H1 (cell line): ENCODE data around the gene TRAPPC6A. TPM values are rescaled to one million over a fixed set of nuclear protein-coding genes. Genes with fewer than 3 reads are reported as not detected.

Experiments used
- CTCF ChIA-PET: fragments of 300-600 bp; sonication (Branson Sonifier 250); formaldehyde crosslinking; loops from one replicate; lab custom pipeline; 2021; ENCODE audit not compliant: partially characterized antibody; lab: Charles Lee
- POLR2A ChIA-PET: fragments of 300-600 bp; sonication (Branson Sonifier 250); formaldehyde crosslinking; loops from one replicate; lab custom pipeline; 2021; ENCODE audit warnings: inconsistent platforms; ENCODE audit not compliant: partially characterized antibody; lab: Charles Lee
- DNase-seq, 2 experiments: peaks; one replicate each; pipeline versions ENCODE4 v3.0.0 to v3.0.0-alpha.2; 2010 to 2022; ENCODE audit warnings: low spot score in 2 of 2, low read depth in 1 of 2, mixed read lengths in 1 of 2
- FAIRE-seq: peaks from 2 replicates; lab custom pipeline; 2011; peaks lifted over from hg19 to GRCh38; lab: Jason Lieb, UNC
- H2AFZ ChIP-seq: 2 replicates; pipeline ENCODE4 v1.8.1; 2012; ENCODE audit warnings: low read length, inconsistent platforms
- H2AK5ac ChIP-seq: 2 replicates; pipeline ENCODE4 v1.6.1; 2013; ENCODE audit warnings: low read depth, low read length
- H2BK120ac ChIP-seq: replicated peaks from 2 replicates; pipeline ENCODE3; 2013; ENCODE audit warnings: low read depth, low read length, inconsistent platforms
- H2BK12ac ChIP-seq: 2 replicates; pipeline ENCODE4 v1.6.1; 2013; ENCODE audit warnings: low read depth, low read length
- H2BK15ac ChIP-seq: 2 replicates; pipeline ENCODE4 v1.6.1; 2013; ENCODE audit warnings: low read length
- H2BK20ac ChIP-seq: 2 replicates; pipeline ENCODE4 v1.6.1; 2013; ENCODE audit warnings: low read length
- H2BK5ac ChIP-seq: 2 replicates; pipeline ENCODE4 v1.6.1; 2013; ENCODE audit warnings: low read depth, low read length
- H3K14ac ChIP-seq: 2 replicates; pipeline ENCODE4 v1.6.1; 2013; ENCODE audit warnings: inconsistent platforms; ENCODE audit not compliant: insufficient read length
- H3K18ac ChIP-seq: 2 replicates; pipeline ENCODE4 v1.6.1; 2013; ENCODE audit warnings: low read length; ENCODE audit errors: extremely low read depth
- H3K23ac ChIP-seq: 2 replicates; pipeline ENCODE4 v1.6.1; 2013; ENCODE audit warnings: inconsistent platforms; ENCODE audit not compliant: insufficient read length
- H3K23me2 ChIP-seq: 2 replicates; pipeline ENCODE4 v1.6.1; 2013; ENCODE audit warnings: low read depth, low read length
- H3K27ac ChIP-seq: 2 replicates; pipeline ENCODE4 v1.6.1; 2011; ENCODE audit warnings: low read depth, low read length, inconsistent platforms
- H3K27me3 ChIP-seq, 4 experiments: replicated peaks in 1 of 4; 1 replicate in 1 of 4; 2 replicates in 3 of 4; pipeline versions ENCODE4 v1.6.1 to v1.8.1; 2011 to 2013; ENCODE audit warnings: low read length in 3 of 4, mild to moderate bottlenecking in 3 of 4, inconsistent platforms in 2 of 4, mixed read lengths in 2 of 4, moderate library complexity in 1 of 4; ENCODE audit not compliant: control insufficient read depth in 3 of 4, insufficient read depth in 3 of 4; ENCODE audit errors: extremely low read depth in 1 of 4
- H3K36me3 ChIP-seq, 4 experiments: 2 replicates each; pipeline versions ENCODE4 v1.6.1 to v1.8.1; 2011 to 2013; ENCODE audit warnings: mild to moderate bottlenecking in 4 of 4, low read length in 3 of 4, moderate library complexity in 2 of 4, control low read depth in 1 of 4, inconsistent platforms in 1 of 4; ENCODE audit not compliant: insufficient read depth in 4 of 4, control insufficient read depth in 2 of 4
- H3K4ac ChIP-seq: replicated peaks from 2 replicates; pipeline ENCODE3; 2013; ENCODE audit warnings: low read length, low read depth, mixed read lengths, inconsistent platforms; ENCODE audit not compliant: insufficient read length
- H3K4me1 ChIP-seq, 4 experiments: replicated peaks in 1 of 4; 1 replicate in 1 of 4; 2 replicates in 3 of 4; pipeline versions ENCODE4 v1.6.1 to v1.8.1; 2011 to 2013; ENCODE audit warnings: low read length in 3 of 4, inconsistent platforms in 2 of 4, mixed read lengths in 1 of 4; ENCODE audit not compliant: insufficient read depth in 4 of 4, control insufficient read depth in 3 of 4
- H3K4me2 ChIP-seq, 2 experiments: 2 replicates each; pipeline versions ENCODE4 v1.6.1 to v1.8.1; 2011 to 2013; ENCODE audit warnings: low read depth in 2 of 2, low read length in 2 of 2, control low read depth in 1 of 2, inconsistent platforms in 1 of 2, mild to moderate bottlenecking in 1 of 2; ENCODE audit not compliant: insufficient read depth in 1 of 2
- H3K4me3 ChIP-seq, 4 experiments: fragments of 200-600, 300-600 bp in 1 of 4; sonication (generic), shearing (Covaris generic), sonication (Bioruptor Twin) in 1 of 4; 2 replicates each; pipeline versions ENCODE4 v1.5.1 to v1.8.1; 2011 to 2016; ENCODE audit warnings: low read length in 4 of 4, low read depth in 3 of 4, control low read depth in 2 of 4, inconsistent platforms in 2 of 4, mild to moderate bottlenecking in 2 of 4, mixed read lengths in 1 of 4, moderate library complexity in 1 of 4; ENCODE audit not compliant: insufficient read depth in 2 of 4; ENCODE audit errors: extremely low read depth in 1 of 4
- H3K56ac ChIP-seq: replicated peaks from 2 replicates; pipeline ENCODE3; 2013; ENCODE audit warnings: low read depth, mild to moderate bottlenecking, mixed read lengths, low read length, inconsistent platforms; ENCODE audit not compliant: insufficient read length
- H3K79me1 ChIP-seq: 2 replicates; pipeline ENCODE4 v1.6.1; 2013; ENCODE audit warnings: low read depth, low read length, control low read depth
- H3K79me2 ChIP-seq, 2 experiments: 2 replicates each; pipeline versions ENCODE4 v1.6.1 to v1.8.1; 2012 to 2013; ENCODE audit warnings: low read length in 2 of 2, mild to moderate bottlenecking in 2 of 2, inconsistent platforms in 1 of 2; ENCODE audit not compliant: insufficient read depth in 2 of 2, control insufficient read depth in 1 of 2
- H3K9ac ChIP-seq, 4 experiments: replicated peaks in 1 of 4; 1 replicate in 1 of 4; 2 replicates in 3 of 4; pipeline versions ENCODE4 v1.6.1 to v1.8.1; 2011 to 2013; ENCODE audit warnings: low read depth in 3 of 4, low read length in 3 of 4, control low read depth in 2 of 4, mild to moderate bottlenecking in 2 of 4, moderate library complexity in 2 of 4, inconsistent platforms in 1 of 4; ENCODE audit errors: extremely low read depth in 1 of 4
- H3K9me3 ChIP-seq, 2 experiments: 2 replicates each; pipeline versions ENCODE4 v1.6.1 to v1.8.1; 2012 to 2013; ENCODE audit warnings: mild to moderate bottlenecking in 2 of 2, moderate library complexity in 2 of 2, control low read depth in 1 of 2, inconsistent platforms in 1 of 2, low read depth in 1 of 2, low read length in 1 of 2, mixed read lengths in 1 of 2; ENCODE audit not compliant: insufficient read depth in 2 of 2
- H4K20me1 ChIP-seq, 2 experiments: replicated peaks in 1 of 2; 2 replicates each; pipeline versions ENCODE3 to v1.8.1; 2011 to 2013; ENCODE audit warnings: inconsistent platforms in 2 of 2, low read length in 2 of 2, mild to moderate bottlenecking in 1 of 2; ENCODE audit not compliant: insufficient read depth in 2 of 2, control insufficient read depth in 1 of 2
- H4K5ac ChIP-seq: 2 replicates; pipeline ENCODE4 v1.6.1; 2013; ENCODE audit warnings: low read length, low read depth, mixed read lengths, inconsistent platforms; ENCODE audit not compliant: insufficient read length
- H4K8ac ChIP-seq: 2 replicates; pipeline ENCODE4 v1.8.0; 2013; ENCODE audit warnings: mild to moderate bottlenecking, moderate library complexity, low read length, inconsistent platforms; ENCODE audit not compliant: insufficient read depth; ENCODE audit errors: extremely low read depth
- H4K91ac ChIP-seq: replicated peaks from 2 replicates; pipeline ENCODE3; 2013; ENCODE audit warnings: low read length, mixed read lengths, inconsistent platforms; ENCODE audit not compliant: insufficient read length
- ASH2L ChIP-seq: fragments of 200-600, 300-600 bp; sonication (generic); IDR thresholded peaks from one replicate; pipeline ENCODE4 v1.7.1; 2017; ENCODE audit warnings: low read length
- BCL11A ChIP-seq, 2 experiments: IDR thresholded peaks; one replicate each; pipeline ENCODE4 v1.6.1; 2011; ENCODE audit warnings: low read depth in 2 of 2, low read length in 2 of 2, mild to moderate bottlenecking in 2 of 2
- CEBPB ChIP-seq: IDR thresholded peaks from 2 replicates; pipeline ENCODE4 v1.6.1; 2012; ENCODE audit warnings: low read depth, low read length
- FOSL1 ChIP-seq: IDR thresholded peaks from 2 replicates; pipeline ENCODE4 v1.6.1; 2011; ENCODE audit warnings: mild to moderate bottlenecking, low read depth, low read length, moderate library complexity; ENCODE audit not compliant: insufficient read depth
- HDAC2 ChIP-seq, 2 experiments: fragments of 300-600 bp in 1 of 2; sonication (generic) in 1 of 2; IDR thresholded peaks; 2 replicates each; pipeline ENCODE4 v1.6.1; 2011 to 2012; ENCODE audit warnings: low read depth in 2 of 2, low read length in 2 of 2, mild to moderate bottlenecking in 2 of 2, moderate library complexity in 2 of 2, borderline replicate concordance in 1 of 2, inconsistent platforms in 1 of 2
- HDAC6 ChIP-seq: IDR thresholded peaks from one replicate; pipeline ENCODE4 v1.7.1; 2012; ENCODE audit warnings: low read depth, mild to moderate bottlenecking, inconsistent platforms, low read length, moderate library complexity
- MAFK ChIP-seq: IDR thresholded peaks from 2 replicates; pipeline ENCODE4 v1.6.1; 2012; ENCODE audit warnings: low read depth, mild to moderate bottlenecking, improper control_type of control experiment, low read length
- NRF1 ChIP-seq: IDR thresholded peaks from 2 replicates; pipeline ENCODE4 v1.6.1; 2011; ENCODE audit warnings: mild to moderate bottlenecking, low read depth, low read length, improper control_type of control experiment
- POLR2A ChIP-seq, 2 experiments: IDR thresholded peaks; 1 replicate in 1 of 2; 2 replicates in 1 of 2; pipeline ENCODE4 v1.6.1; 2011; ENCODE audit warnings: low read depth in 2 of 2, low read length in 2 of 2, mild to moderate bottlenecking in 2 of 2; ENCODE audit errors: control extremely low read depth in 1 of 2
- RAD21 ChIP-seq, 2 experiments: IDR thresholded peaks in 1 of 2; conservative IDR thresholded peaks in 1 of 2; 2 replicates each; pipeline ENCODE4 v1.6.1; 2011; ENCODE audit warnings: low read depth in 2 of 2, low read length in 2 of 2, improper control_type of control experiment in 1 of 2, inconsistent platforms in 1 of 2, mild to moderate bottlenecking in 1 of 2, moderate library complexity in 1 of 2
- RNF2 ChIP-seq: fragments of 200-900, 300-1000 bp; sonication (generic); IDR thresholded peaks from 2 replicates; pipeline ENCODE4 v1.7.1; 2016; ENCODE audit warnings: borderline replicate concordance, low read depth, mild to moderate bottlenecking, antibody characterized with exemption, low read length; ENCODE audit not compliant: poor library complexity, severe bottlenecking; ENCODE audit errors: missing control alignments
- TAF1 ChIP-seq: IDR thresholded peaks from 2 replicates; pipeline ENCODE4 v1.6.1; 2011; ENCODE audit warnings: mild to moderate bottlenecking, low read depth, low read length
- USF2 ChIP-seq: IDR thresholded peaks from 2 replicates; pipeline ENCODE4 v1.6.1; 2011; ENCODE audit warnings: low read length, improper control_type of control experiment
- WGBS, 2 experiments: shearing (Covaris generic) in 1 of 2; methylation state at CpG; one replicate each; pipeline versions ENCODE4 v1.1.6 to v1.1.7; 2013 to 2015; ENCODE audit warnings: low lambda C conversion rate in 2 of 2, mixed read lengths in 2 of 2, inconsistent platforms in 1 of 2, low coverage in 1 of 2, missing lambda C conversion rate in 1 of 2; ENCODE audit not compliant: insufficient replicate concordance in 2 of 2, insufficient coverage in 1 of 2, insufficient read length in 1 of 2; ENCODE audit errors: extremely low coverage in 1 of 2, missing lambda C conversion rate in 1 of 2; 5-methylcytosine and 5-hydroxymethylcytosine counted together
- polyA plus RNA-seq, 7 experiments: library from polyadenylated mRNA; depleted of rRNA in 3 of 7; stranded (reverse) in 5 of 7; unstranded in 2 of 7; fragments of >200 nt in 5 of 7; fragments of 200-250 nt in 2 of 7; gene quantifications; 1 replicate in 5 of 7; 2 replicates in 1 of 7; 4 replicates in 1 of 7; pipeline versions ENCODE4 v1.2.1 to v1.2.3, GENCODE V29; 2011 to 2013; ENCODE audit warnings: missing spikeins in 2 of 7, mixed read lengths in 2 of 7
- total RNA-seq: library from RNA; stranded (reverse); fragmentation: NEBNext Ultra II Directional; extraction: Animal tissue kit (Norgen Biotek cat#: 25700); gene quantifications from 2 replicates; pipeline ENCODE4 v1.2.1, GENCODE V29; 2021

TRAPPC6A gene
- total and polyA plus RNA-seq, 2 of the 8 experiments (the other 6 are each of a cell fraction or from before 2014, with no cell fraction given), result 31.8 to 130 TPM

- Histone ChIP-seq H3K9ac (no peak overlapping the region), H2BK15ac (no peak overlapping the region), H2BK20ac (no peak overlapping the region), H2BK120ac (no peak overlapping the region), H2AK5ac (no peak overlapping the region), H2AFZ (no peak overlapping the region), H2BK12ac (no peak overlapping the region), H4K8ac (no peak overlapping the region), H3K79me1 (no peaks in the 10 kb centered on the region), H3K23me2 (no peaks in the 10 kb centered on the region), H3K27me3 (no peaks in the 10 kb centered on the region), H3K36me3 (no peaks in the 10 kb centered on the region), H3K14ac (no peak overlapping the region), H3K4me3 (no peak overlapping the region), H3K56ac (no peak overlapping the region), H3K79me2 (no peaks in the 10 kb centered on the region), H4K91ac (no peak overlapping the region), H3K4ac (no peak overlapping the region), H4K20me1 (no peaks in the 10 kb centered on the region), H3K27ac (no peak overlapping the region), H4K5ac (no peak overlapping the region), H3K4me1 (no peaks in the 10 kb centered on the region), H2BK5ac (no peak overlapping the region), H3K18ac (no peak overlapping the region), H3K9me3 (no peaks in the 10 kb centered on the region), H3K23ac (no peak overlapping the region), H3K4me2 (no peak overlapping the region)
- WGBS, 2 experiments, result 82% methylated on average over 12 of the region's 12 CpGs; no CpG with 5 or more reads in 1 of the 2 experiments
- POLR2A ChIA-PET, result interaction anchor here (1.0 kb wide), 1 partner anchor 15 kb away, joined by 3 read pairs; no protein-coding TSS in a partner anchor
- FAIRE-seq (no peak), DNase-seq (no peak)
- CTCF ChIA-PET, result interaction anchor here (0.7 to 8.3 kb wide), 3 partner anchors 40 to 139 kb away, joined by 3 to 106 read pairs (median 3); partner anchors contain the start of genes EXOC3L2 and GEMIN7
- TF ChIP-seq FOSL1, result no peak
- TF ChIP-seq RAD21 (IDR thresholded peaks at IDR 0.05 in 1 of 2, conservative IDR thresholded peaks at IDR 0.05 in 1 of 2; ENCODE audit: low read depth in 2 of 2, low read length in 2 of 2), result no peak
- no peak for TF ChIP-seq POLR2A (IDR thresholded peaks at IDR 0.05; ENCODE audit: control extremely low read depth in 1 of 2, low read depth in 2 of 2, low read length in 2 of 2)
- TF ChIP-seq HDAC6, result no peak
- TF ChIP-seq NRF1, result no peak
- TF ChIP-seq CEBPB, result no peak
- no peak for TF ChIP-seq BCL11A (IDR thresholded peaks at IDR 0.05; ENCODE audit: low read depth in 2 of 2, low read length in 2 of 2)
- TF ChIP-seq TAF1, result no peak
- TF ChIP-seq MAFK, result no peak
- no peak for TF ChIP-seq ASH2L
- no peak for TF ChIP-seq HDAC2 (IDR thresholded peaks at IDR 0.05; ENCODE audit: borderline replicate concordance in 1 of 2, low read depth in 2 of 2, low read length in 2 of 2)
- TF ChIP-seq RNF2, result no peak
- no peak for TF ChIP-seq USF2
These were observed 27.8 kb upstream of the TRAPPC6A start for GRCh38 chr19:45205810-45206209.
